ENCODE data around the gene SAPCD1.

GRCh38 chr6:31765910-31766794, 3.7 kb downstream of the SAPCD1 start:
- TF ChIP-seq EP300 (IDR thresholded peaks at IDR 0.05) (no peak), CTCF (IDR thresholded peaks at IDR 0.05) (no peak)
